ENCODE results near the gene ADAM17. TPM values are rescaled to one million over a fixed set of nuclear protein-coding genes. Genes with fewer than 3 reads are reported as not detected.
"Not testable (repeated sequence)": the region's sequence is repeated elsewhere in the genome, so short reads cannot be mapped to it uniquely, and the experiment has no call there.

ADAM17 gene
- total RNA-seq: 54.0 and 65.0 TPM in 2 replicates

DNA sequence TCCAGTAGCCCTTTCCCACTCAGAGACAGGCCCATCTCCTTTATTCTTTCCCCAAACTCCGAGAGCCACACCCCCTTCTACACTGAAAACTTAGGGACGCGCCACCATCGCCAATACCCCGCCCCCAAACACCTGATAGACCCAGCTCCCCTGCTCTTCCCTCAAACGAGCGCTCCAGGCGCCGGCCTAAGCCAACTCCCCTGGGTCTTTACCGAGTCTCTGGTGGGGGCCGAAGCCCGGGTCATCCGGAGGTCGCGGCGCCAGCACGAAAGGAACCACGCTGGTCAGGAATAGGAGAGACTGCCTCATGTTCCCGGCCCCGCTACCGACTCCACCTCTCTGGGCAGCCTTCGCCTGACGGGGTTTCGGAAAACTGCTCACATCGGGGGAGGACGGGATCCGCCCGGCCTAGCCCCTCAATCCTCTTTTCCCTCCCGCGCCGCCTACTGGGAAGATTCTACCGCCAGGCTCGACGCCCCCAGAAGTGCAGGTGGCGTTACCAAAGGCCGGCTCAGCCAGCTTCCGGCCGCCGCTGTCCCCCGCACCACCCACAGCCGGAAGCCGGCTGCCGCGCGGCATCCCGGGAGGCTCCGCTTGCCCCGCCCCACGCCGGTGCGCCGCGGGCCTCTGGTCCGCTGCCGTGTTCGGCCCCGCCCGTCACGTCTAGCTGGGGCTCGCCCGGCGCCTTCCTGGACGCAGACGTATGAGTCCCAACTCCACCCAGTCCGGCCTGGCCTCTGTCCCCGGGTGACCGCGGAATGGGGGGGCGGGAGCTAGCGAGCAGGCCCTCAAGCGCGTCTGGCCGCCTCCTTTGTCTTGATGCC lies at the start of gene ADAM17:
Gene ADAM17 (minus strand): TSS at position 534 of the 824 bp plus-strand sequence. CDS start 225 bp downstream, at position 309.
- DNase-seq: peak; percentile 97

DNA sequence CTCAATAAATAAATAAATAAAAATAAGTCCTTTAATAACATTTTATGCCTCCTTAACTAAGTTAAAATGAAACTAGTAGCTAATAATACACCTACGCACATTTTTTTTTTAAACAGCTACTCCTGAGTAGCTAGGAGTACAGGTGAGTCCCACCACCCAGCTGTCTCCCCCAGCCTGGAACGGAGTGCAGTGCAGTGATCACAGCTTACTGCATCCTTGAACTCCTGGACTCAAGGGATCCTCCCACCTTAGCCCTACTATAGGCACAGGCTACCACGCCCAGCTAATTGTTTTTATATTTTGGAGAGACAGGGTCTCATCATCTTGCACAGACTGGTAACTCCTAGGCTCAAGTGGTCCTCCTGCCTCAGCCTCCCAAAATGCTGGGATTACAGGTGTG lies 46.8 kb upstream of the ADAM17 start:
- DNase-seq: no peak

DNA sequence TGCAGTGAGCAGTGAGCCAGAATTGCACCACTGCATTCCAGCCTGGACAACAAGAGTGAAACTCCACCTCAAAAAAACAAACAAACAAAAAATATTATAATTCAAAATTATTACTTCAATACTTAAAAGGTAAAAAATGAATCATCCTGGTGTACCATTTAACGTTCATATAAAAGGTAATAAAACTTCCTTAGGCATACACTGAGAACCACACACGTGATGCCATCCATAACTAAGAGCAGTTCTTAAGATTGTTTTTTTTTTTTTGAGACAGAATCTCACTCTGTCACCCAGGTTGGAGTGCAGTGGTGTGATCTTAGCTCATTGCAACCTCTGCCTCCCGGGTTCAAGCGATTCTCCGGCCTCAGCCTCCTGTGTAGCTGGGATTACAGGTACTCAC lies 45.8 kb upstream of the ADAM17 start:
- DNase-seq: no peak

DNA sequence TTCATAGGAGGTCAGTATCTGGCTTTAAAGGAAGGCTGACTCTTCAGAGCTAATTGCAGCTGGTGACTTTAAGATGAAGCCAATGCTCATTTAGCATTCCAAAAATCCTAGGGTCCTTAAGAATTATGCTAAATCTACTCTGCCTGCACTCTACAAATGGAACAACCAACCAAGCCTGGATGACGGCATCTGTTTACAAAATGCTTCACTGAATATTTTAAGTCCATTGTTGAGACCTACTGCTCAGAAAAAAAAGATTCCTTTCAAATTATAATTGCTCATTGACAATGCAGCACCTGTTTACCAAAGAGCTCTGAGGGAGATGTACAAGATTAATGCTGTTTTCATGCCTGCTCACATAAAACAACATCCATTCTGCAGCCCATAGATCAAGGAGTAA lies 43.8 kb upstream of the ADAM17 start:
- DNase-seq: no peak

- DNase-seq: no peak
These were observed 41.1 kb upstream of the ADAM17 start for GRCh38 chr2:9596621-9597311.

GRCh38 chr2:9595746-9596145 lies 40.1 kb upstream of the ADAM17 start:
- no peak for DNase-seq

GRCh38 chr2:9595256-9595655 lies 39.6 kb upstream of the ADAM17 start:
- not testable (repeated sequence) for DNase-seq

DNA sequence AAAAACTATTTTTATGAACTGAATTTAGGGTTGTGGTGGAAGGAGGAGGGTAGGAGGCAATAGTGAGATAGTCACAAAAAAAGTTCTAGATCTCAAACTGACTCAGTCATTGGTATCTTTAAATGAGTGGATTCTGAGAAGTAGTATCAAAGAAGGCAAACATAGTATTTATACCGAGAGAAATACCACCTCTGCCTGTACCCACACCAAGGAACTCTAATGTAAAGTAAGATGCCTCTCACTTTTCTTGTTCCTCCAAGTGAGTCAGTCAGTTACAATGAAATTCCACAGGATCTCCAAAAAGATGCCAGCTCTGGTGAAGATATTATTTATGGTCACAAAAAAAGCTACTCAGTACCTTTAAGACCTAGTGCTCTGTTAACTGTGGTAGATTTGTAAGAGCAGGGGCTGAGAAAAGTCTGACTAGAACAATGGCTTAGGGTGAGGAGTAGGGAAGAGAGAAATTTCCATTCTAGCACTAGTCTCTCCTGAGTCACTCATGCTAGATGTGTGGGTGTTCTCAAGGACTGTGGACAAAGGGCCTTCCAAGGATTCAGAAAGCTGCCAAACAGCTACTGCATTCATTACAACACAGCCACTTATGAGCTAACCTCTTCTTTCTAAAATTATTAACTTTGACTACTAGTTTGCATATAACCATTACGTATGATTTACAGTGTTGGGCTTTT lies 38.9 kb upstream of the ADAM17 start:
- peak; percentile 89 for DNase-seq

GRCh38 chr2:9593925-9594324 lies 38.3 kb upstream of the ADAM17 start:
- DNase-seq: no peak

DNA sequence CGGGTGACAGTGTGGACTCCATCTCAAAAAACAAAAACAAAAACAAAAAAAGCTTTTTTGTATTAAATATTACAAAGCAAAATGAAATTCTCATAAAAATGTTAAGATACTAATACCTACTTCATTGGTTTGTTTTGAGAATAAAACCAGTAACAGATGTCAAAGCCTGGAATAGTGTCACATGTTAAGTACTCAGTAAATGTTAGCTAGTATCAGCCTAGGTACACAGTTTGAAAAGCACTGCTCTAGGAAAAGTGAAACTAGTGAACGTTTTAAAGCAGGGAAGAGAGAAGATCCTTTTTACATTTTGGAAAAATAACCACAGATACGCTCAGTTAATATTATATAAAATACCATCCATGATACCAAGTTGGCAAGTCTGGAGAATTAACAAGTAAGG lies 37.1 kb upstream of the ADAM17 start:
- DNase-seq: no peak

GRCh38 chr2:9590641-9591040 lies 35.0 kb upstream of the ADAM17 start:
- DNase-seq: peak; percentile 26

DNA sequence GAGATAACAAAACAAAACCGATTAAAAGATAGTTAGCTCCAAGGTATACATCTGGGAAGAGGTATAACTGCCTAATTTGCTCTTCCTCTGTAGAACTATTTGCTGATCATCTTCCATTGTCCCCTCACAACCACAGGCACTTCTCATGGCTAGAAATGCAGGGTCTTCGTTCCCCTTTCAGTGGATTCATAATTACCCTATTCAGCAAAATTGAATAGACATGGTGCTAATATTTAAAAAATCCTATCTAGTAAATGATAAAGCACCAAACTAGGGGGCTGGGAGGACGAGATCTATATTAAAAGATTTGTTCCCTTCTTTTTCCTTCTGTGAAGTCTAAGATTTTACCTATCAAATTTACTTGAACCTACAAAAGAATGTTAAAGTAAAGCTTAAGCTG lies 30.8 kb upstream of the ADAM17 start:
- DNase-seq: no peak

DNA sequence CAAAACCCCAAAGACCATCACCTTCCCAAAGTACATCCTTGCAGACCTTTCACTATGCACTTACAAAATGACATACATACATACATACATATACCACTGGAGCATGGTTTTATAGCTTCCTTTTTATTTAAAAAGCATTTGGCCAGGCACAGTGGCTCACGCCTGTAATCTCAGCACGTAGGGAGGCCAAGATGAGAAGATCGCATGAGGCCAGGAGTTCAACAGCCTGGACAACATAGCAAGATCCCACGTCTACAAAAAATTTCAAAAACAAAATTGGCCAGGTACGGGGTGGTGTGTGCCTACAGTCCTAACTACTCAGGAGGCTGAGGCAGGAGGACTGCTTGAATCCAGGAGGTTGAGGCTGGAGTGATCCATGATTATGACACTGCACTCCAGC lies 29.9 kb upstream of the ADAM17 start:
- DNase-seq: no peak

DNA sequence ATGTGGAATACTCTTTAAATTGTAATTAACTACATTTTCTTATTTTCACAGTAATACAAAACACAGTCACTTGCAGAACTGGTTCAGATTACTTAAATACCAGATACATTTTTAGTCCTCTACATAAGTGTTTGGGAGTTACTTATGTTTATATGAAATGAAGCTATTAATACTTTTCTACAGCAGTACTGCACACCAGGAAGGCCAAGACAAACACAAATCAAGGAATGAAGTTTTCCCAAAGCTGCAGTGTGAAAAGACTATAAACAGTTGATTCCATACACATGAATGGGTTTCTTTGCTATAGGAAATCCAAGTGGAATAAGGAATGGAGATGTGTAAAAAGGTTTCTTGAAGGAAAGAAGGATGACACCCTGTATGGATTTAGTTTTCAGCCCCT lies 29.3 kb upstream of the ADAM17 start:
- DNase-seq: not testable (repeated sequence)

DNA sequence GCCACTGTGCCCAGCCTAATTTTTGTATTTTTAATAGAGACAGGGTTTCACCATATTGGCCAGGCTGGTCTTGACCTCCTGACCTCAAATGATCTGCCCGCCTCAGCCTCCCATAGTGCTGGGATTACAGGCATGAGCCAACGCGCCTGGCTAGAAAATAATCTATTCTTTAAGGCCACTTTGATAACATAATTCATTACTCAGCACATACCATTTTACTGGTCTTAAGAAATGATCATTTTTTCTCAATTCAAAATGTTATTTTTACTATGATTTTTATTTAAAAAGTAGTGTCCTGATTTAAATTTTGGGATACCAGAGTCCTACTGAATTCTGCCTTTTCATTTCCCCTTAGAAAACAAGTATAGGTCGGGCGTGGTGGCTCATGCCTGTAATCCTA lies 27.0 kb upstream of the ADAM17 start:
- no peak for DNase-seq

DNA sequence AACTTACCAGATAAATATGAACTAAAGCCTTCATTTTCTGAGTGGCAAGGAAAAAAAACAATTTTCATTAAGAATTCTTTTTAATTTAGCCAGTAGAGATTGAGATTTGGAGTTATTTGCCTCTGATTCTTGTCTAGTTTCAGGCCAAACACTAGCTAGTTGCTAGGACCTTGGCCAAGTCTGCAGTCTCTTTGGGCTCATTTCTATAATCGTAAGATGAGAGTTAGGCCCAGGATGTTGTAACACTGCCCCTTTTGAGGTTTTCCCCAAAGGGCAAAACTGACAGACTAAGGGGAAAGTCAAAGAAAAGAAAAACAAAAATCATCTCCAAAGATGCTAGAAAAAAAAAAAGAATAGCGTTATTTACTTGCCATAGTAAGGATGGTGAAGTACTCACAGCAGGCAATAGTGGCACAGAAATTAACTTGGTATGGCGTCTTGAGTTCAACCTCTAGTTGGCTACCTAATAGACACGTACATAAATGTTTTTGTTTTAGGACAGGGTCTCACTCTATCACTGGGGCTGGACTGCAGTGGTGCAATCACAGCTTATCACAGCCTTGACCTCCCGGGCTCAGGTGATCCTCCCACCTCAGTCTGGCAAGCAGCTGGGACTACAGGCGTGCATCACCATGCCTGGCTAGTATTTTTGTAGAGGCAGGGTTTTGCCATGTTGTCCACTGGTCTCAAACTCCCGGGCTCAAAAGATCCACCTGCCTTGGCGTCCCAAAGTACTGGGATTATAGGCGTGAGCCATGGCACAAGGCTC lies 23.0 kb upstream of the ADAM17 start:
- no peak for DNase-seq

DNA sequence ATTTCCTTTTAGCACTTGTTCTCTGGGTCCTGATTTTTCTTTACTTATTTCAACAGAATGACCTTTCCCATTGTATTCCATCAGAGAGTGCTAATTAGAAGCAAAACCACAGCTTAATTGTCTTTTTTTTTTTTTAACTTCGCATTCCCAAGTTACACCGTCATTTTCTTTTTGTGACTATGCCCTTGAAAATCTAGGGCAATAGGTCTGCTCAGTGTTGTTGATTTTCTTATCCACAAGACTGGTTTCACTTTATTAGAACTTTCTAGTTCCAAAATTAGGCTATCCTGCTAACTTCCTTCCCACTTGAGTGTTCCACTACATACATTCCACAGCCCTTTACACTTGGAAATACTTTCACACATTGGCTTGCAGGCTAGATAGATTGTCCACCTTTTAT lies 18.7 kb upstream of the ADAM17 start:
- peak; percentile 72 for DNase-seq

GRCh38 chr2:9573840-9574239 lies 18.2 kb upstream of the ADAM17 start:
- no peak for DNase-seq

DNA sequence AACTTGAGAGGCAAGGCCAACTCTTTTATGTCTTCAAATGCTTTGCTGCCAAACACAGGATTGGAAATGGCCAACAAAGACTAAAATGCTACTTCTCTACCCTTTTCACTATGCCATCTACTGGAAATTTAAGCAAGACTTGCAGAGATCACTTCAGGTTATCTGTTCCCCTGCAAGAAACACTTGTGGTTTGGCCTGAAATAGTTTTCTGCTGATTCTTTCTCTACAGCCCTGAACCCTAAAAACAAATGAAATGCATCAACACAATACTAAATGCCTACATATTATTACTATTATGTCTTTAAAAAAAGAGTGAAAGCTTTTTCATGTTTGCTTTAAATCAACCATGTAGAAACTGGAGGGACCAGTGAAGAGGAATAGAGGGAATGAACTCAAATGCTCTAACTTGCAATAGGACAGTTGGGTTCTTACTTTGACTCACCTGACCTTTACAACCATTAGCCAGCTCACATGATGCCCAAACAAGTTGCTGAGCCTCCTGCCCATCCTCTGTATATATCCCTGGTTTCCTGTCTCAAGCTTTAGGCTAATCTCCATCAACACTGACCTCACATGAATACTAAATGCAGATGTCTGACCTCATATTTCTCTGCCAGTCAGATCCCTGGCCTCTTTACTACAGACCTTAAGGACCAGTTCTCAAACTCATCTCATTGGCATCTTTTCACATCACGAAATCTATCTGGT lies 17.5 kb upstream of the ADAM17 start:
- no peak for DNase-seq

- DNase-seq: peak; percentile 40
These were observed 14.8 kb upstream of the ADAM17 start for GRCh38 chr2:9570182-9571060.
